ENCODE results near the gene CCDC122. TPM values are rescaled to one million over a fixed set of nuclear protein-coding genes. Genes with fewer than 3 reads are reported as not detected.

Gene CCDC122
- total and polyA plus RNA-seq, 2 donors from 2014 or later = 4.3 to 11.7 TPM

DNA sequence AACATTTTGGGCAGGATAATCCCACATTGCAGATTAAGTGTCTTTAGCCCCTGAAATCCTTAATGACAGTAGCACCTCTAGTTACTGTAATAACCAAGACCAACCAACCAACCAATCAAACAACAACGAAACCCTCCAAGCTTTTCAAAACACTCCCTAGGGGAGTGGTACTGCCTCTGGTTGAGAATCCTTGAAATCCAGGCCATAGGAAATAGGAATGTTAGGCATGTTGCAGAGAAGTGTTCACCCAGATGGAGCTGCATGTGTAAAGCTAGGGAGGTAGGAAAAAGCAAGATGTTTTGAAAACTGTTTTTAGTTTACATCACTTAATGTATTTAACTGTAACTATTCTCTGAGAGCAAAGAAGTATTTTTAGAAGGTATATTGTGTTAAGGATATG is 4.7 kb upstream of the CCDC122 start:
- no peaks in the 10 kb centered on the region for H3K9me3 ChIP-seq (ENCODE audit: control insufficient read depth in 2 of 3, insufficient read depth in 1 of 3, low read length in 3 of 3)
- no peak overlapping the region for H3K27ac ChIP-seq (ENCODE audit: low read depth in 2 of 2, low read length in 2 of 2)
- TF ChIP-seq CTCF (IDR thresholded peaks at IDR 0.05; ENCODE audit: borderline replicate concordance, extremely low read depth, insufficient read depth) = no peak
- no peak for DNase-seq
- no peak overlapping the region for H3K4me3 ChIP-seq (ENCODE audit: low read length in 3 of 3)
- no peaks in the 10 kb centered on the region for H3K36me3 ChIP-seq (ENCODE audit: control insufficient read depth in 2 of 3, insufficient read depth in 3 of 3, low read length in 3 of 3)
- peaks cover 0 to 2% (median 0%) of the 10 kb centered on the region in 3 donors for H3K4me1 ChIP-seq (ENCODE audit: control insufficient read depth in 2 of 3, insufficient read depth in 2 of 3, low read depth in 1 of 3, low read length in 3 of 3)
- no peaks in the 10 kb centered on the region for H3K27me3 ChIP-seq (ENCODE audit: control insufficient read depth, insufficient read depth, low read length)
- no peak for FAIRE-seq
- intact Hi-C loops (cut with DNase I) = no loop called here
- no peak overlapping the region for H3K9ac ChIP-seq (ENCODE audit: low read length in 3 of 3)

- no peak overlapping the region for H3K27ac ChIP-seq (ENCODE audit: low read depth in 2 of 2, low read length in 2 of 2)
- H3K27me3 ChIP-seq (ENCODE audit: control insufficient read depth, insufficient read depth, low read length) = no peaks in the 10 kb centered on the region
- H3K36me3 ChIP-seq (ENCODE audit: control insufficient read depth in 2 of 3, insufficient read depth in 3 of 3, low read length in 3 of 3) = no peaks in the 10 kb centered on the region
- no peaks in the 10 kb centered on the region for H3K9me3 ChIP-seq (ENCODE audit: control insufficient read depth in 2 of 3, insufficient read depth in 1 of 3, low read length in 3 of 3)
- intact Hi-C loops (cut with DNase I) = no loop called here
- H3K9ac ChIP-seq (ENCODE audit: low read length in 3 of 3) = no peak overlapping the region
- no peak for DNase-seq
- H3K4me1 ChIP-seq (ENCODE audit: control insufficient read depth in 2 of 3, insufficient read depth in 2 of 3, low read depth in 1 of 3, low read length in 3 of 3) = peaks cover 0 to 2% (median 0%) of the 10 kb centered on the region in 3 donors
- H3K4me3 ChIP-seq (ENCODE audit: low read length in 3 of 3) = no peak overlapping the region
- no peak for FAIRE-seq
- no peak for TF ChIP-seq CTCF (IDR thresholded peaks at IDR 0.05; ENCODE audit: borderline replicate concordance, extremely low read depth, insufficient read depth)
Observed at GRCh38 chr13:43883631-43884030, 4.1 kb upstream of the CCDC122 start.

DNA sequence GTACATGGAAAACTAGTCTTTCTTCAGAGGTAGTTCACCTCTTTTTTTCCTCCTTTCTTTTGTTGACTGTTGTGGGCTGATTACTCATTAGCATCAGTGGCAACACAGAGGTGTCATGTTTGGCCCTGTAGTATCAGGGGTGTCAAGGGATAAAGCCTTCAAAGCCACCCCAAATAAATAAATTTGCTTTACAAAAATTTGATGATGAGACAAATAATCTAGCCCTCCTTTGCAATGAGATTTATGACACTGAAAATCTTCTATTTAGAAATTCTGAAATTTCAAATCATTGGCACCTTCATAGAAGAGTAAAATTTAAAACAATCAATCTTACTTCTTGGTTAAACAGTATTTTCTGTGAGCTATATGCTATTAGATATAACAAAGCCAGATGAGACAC is 2.0 kb upstream of the CCDC122 start:
- Histone ChIP-seq H3K9ac (ENCODE audit: low read length in 3 of 3) (no peak overlapping the region), H3K27me3 (ENCODE audit: control insufficient read depth, insufficient read depth, low read length) (no peaks in the 10 kb centered on the region), H3K36me3 (ENCODE audit: control insufficient read depth in 2 of 3, insufficient read depth in 3 of 3, low read length in 3 of 3) (no peaks in the 10 kb centered on the region), H3K4me3 (ENCODE audit: low read length in 3 of 3) (no peak overlapping the region), H3K4me1 (ENCODE audit: control insufficient read depth in 2 of 3, insufficient read depth in 2 of 3, low read depth in 1 of 3, low read length in 3 of 3) (peaks cover 0 to 7% (median 5%) of the 10 kb centered on the region in 3 donors), H3K9me3 (ENCODE audit: control insufficient read depth in 2 of 3, insufficient read depth in 1 of 3, low read length in 3 of 3) (no peaks in the 10 kb centered on the region), H3K27ac (ENCODE audit: low read depth in 2 of 2, low read length in 2 of 2) (no peak overlapping the region)
- FAIRE-seq = no peak
- intact Hi-C loops (cut with DNase I) = no loop called here
- no peak for DNase-seq
- no peak for TF ChIP-seq CTCF (IDR thresholded peaks at IDR 0.05; ENCODE audit: borderline replicate concordance, extremely low read depth, insufficient read depth)

DNA sequence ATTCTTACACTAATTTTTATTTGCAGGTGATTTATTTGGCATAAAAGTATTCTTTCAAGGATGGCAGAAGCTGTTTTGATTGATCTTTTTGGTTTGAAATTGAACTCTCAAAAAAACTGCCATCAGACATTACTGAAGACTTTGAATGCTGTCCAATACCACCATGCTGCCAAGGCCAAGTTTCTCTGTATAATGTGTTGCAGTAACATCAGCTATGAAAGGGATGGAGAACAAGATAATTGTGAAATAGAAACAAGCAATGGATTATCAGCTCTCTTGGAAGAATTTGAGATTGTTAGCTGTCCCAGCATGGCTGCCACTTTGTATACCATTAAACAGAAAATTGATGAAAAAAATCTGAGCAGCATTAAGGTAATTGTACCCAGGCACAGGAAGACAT is 1.4 kb upstream of the CCDC122 start:
- Histone ChIP-seq H3K9ac (ENCODE audit: low read length in 3 of 3) (no peak overlapping the region), H3K27me3 (ENCODE audit: control insufficient read depth, insufficient read depth, low read length) (no peaks in the 10 kb centered on the region), H3K9me3 (ENCODE audit: control insufficient read depth in 2 of 3, insufficient read depth in 1 of 3, low read length in 3 of 3) (no peaks in the 10 kb centered on the region), H3K4me3 (ENCODE audit: low read length in 3 of 3) (no peak overlapping the region), H3K4me1 (ENCODE audit: control insufficient read depth in 2 of 3, insufficient read depth in 2 of 3, low read depth in 1 of 3, low read length in 3 of 3) (peaks cover 0 to 7% (median 5%) of the 10 kb centered on the region in 3 donors), H3K27ac (ENCODE audit: low read depth in 2 of 2, low read length in 2 of 2) (no peak overlapping the region), H3K36me3 (ENCODE audit: control insufficient read depth in 2 of 3, insufficient read depth in 3 of 3, low read length in 3 of 3) (no peaks in the 10 kb centered on the region)
- FAIRE-seq (no peak), DNase-seq (no peak)
- no peak for TF ChIP-seq CTCF (IDR thresholded peaks at IDR 0.05; ENCODE audit: borderline replicate concordance, extremely low read depth, insufficient read depth)
- intact Hi-C loops (cut with DNase I) = no loop called here

Measured in kidney (tissue), 14 donors.